Liver (tissue), 9 donors: ENCODE results near the gene AHSA1. TPM values are rescaled to one million over a fixed set of nuclear protein-coding genes. Genes with fewer than 3 reads are reported as not detected.

Experiments used
- DNase-seq: peaks from one replicate; pipeline ENCODE4 v3.0.0-alpha.2; 2017; ENCODE audit warnings: low spot score
- H3K27ac ChIP-seq, 2 donors: one replicate each; pipeline ENCODE4 v1.7.0; 2013; ENCODE audit warnings: inconsistent platforms in 2 of 2, low read length in 2 of 2, control low read depth in 1 of 2, low read depth in 1 of 2, mild to moderate bottlenecking in 1 of 2
- H3K27me3 ChIP-seq, 4 donors: one replicate each; pipeline versions ENCODE4 v1.6.1 to v1.7.0; 2013; ENCODE audit warnings: low read length in 3 of 4, inconsistent platforms in 1 of 4, mild to moderate bottlenecking in 1 of 4, moderate library complexity in 1 of 4; ENCODE audit not compliant: control insufficient read depth in 4 of 4, insufficient read depth in 4 of 4
- H3K36me3 ChIP-seq, 4 donors: one replicate each; pipeline versions ENCODE4 v1.6.1 to v1.7.0; 2013; ENCODE audit warnings: low read length in 3 of 4, mild to moderate bottlenecking in 3 of 4, low read depth in 1 of 4, moderate library complexity in 1 of 4; ENCODE audit not compliant: control insufficient read depth in 4 of 4, insufficient read depth in 3 of 4
- H3K4me1 ChIP-seq, 4 donors: one replicate each; pipeline versions ENCODE4 v1.6.1 to v1.7.0; 2013; ENCODE audit warnings: low read length in 3 of 4, mild to moderate bottlenecking in 3 of 4, moderate library complexity in 1 of 4; ENCODE audit not compliant: control insufficient read depth in 4 of 4, insufficient read depth in 4 of 4
- H3K4me3 ChIP-seq, 3 donors: one replicate each; pipeline versions ENCODE4 v1.6.1 to v1.7.0; 2013; ENCODE audit warnings: low read length in 3 of 3, control low read depth in 1 of 3, low read depth in 1 of 3, mild to moderate bottlenecking in 1 of 3
- H3K9ac ChIP-seq, 2 donors: one replicate each; pipeline ENCODE4 v1.7.0; 2013; ENCODE audit warnings: low read length in 2 of 2, mild to moderate bottlenecking in 2 of 2, moderate library complexity in 2 of 2, control low read depth in 1 of 2, low read depth in 1 of 2
- H3K9me3 ChIP-seq, 4 donors: one replicate each; pipeline versions ENCODE4 v1.6.1 to v1.7.0; 2013; ENCODE audit warnings: low read length in 3 of 4; ENCODE audit not compliant: control insufficient read depth in 4 of 4
- EGR1 ChIP-seq, 2 donors: IDR thresholded peaks; 2 replicates each; pipeline ENCODE4 v1.6.1; 2016 to 2018; ENCODE audit warnings: antibody characterized with exemption in 2 of 2, low read depth in 2 of 2
- FOXA1 ChIP-seq: IDR thresholded peaks from 2 replicates; pipeline ENCODE4 v1.6.1; 2016; ENCODE audit warnings: antibody characterized with exemption
- GABPA ChIP-seq, 2 donors: IDR thresholded peaks in 1 of 2; conservative IDR thresholded peaks in 1 of 2; 2 replicates each; pipeline ENCODE4 v1.6.1; 2016; ENCODE audit warnings: antibody characterized with exemption in 2 of 2, mild to moderate bottlenecking in 1 of 2, moderate library complexity in 1 of 2
- HNF4G ChIP-seq: IDR thresholded peaks from 2 replicates; pipeline ENCODE4 v1.6.1; 2016; ENCODE audit warnings: antibody characterized with exemption
- JUND ChIP-seq, 2 donors: IDR thresholded peaks; 2 replicates each; pipeline ENCODE4 v1.6.1; 2016; ENCODE audit warnings: antibody characterized with exemption in 2 of 2
- MAX ChIP-seq: IDR thresholded peaks from 2 replicates; pipeline ENCODE4 v1.6.1; 2016; ENCODE audit warnings: antibody characterized with exemption
- NR2F2 ChIP-seq: IDR thresholded peaks from 2 replicates; pipeline ENCODE4 v1.6.1; 2016; ENCODE audit warnings: antibody characterized with exemption
- RAD21 ChIP-seq, 2 donors: IDR thresholded peaks; 2 replicates each; pipeline ENCODE4 v1.6.1; 2016; ENCODE audit warnings: antibody characterized with exemption in 2 of 2, mild to moderate bottlenecking in 2 of 2
- RXRA ChIP-seq, 2 donors: IDR thresholded peaks; 2 replicates each; pipeline ENCODE4 v1.6.1; 2017 to 2018; ENCODE audit warnings: antibody characterized with exemption in 2 of 2, mild to moderate bottlenecking in 1 of 2
- SP1 ChIP-seq: IDR thresholded peaks from 2 replicates; pipeline ENCODE4 v1.6.1; 2018; ENCODE audit warnings: antibody characterized with exemption, mild to moderate bottlenecking
- TAF1 ChIP-seq: conservative IDR thresholded peaks from 2 replicates; pipeline ENCODE4 v1.6.1; 2016; ENCODE audit warnings: antibody characterized with exemption, mild to moderate bottlenecking
- YY1 ChIP-seq: IDR thresholded peaks from 2 replicates; pipeline ENCODE4 v1.6.1; 2016; ENCODE audit warnings: antibody characterized with exemption, mild to moderate bottlenecking
- WGBS: extraction: QIAGEN DNeasy Blood & Tissue Kit; methylation state at CpG from one replicate; pipeline ENCODE4 v1.1.7; 2013; 5-methylcytosine and 5-hydroxymethylcytosine counted together
- polyA plus RNA-seq, 2 donors: library from polyadenylated mRNA; stranded (reverse) in 1 of 2; unstranded in 1 of 2; fragments of 200-250 nt in 1 of 2; fragments of >200 nt in 1 of 2; fragmentation: Nextera tagmentation in 1 of 2; extraction: Ambion mirVana in 1 of 2; gene quantifications; one replicate each; pipeline versions ENCODE4 v1.2.1 to v1.2.3, GENCODE V29; 2013 to 2015
- total RNA-seq, 2 donors: library from RNA; depleted of rRNA; stranded (reverse); fragments of >200 nt; gene quantifications; one replicate each; pipeline ENCODE4 v1.2.3, GENCODE V29; 2014
- TF ChIP-seq, protein P1 (sequence below): fragments of 150-350 bp; IDR thresholded peaks from 2 replicates; pipeline ENCODE4 v1.5.1; 2017; ENCODE audit warnings: improper control_type of control experiment, low read depth, low read length; ENCODE audit not compliant: missing input control
- TF ChIP-seq, protein P2 (sequence below): IDR thresholded peaks from 2 replicates; pipeline ENCODE4 v1.6.1; 2016; ENCODE audit warnings: antibody characterized with exemption, mild to moderate bottlenecking
- TF ChIP-seq, protein P3 (sequence below): IDR thresholded peaks from 2 replicates; pipeline ENCODE4 v1.6.1; 2016; ENCODE audit warnings: antibody characterized with exemption
- donor health status: healthy.
- donor health status: healthy.
- donor health status: healthy.
- donor health status: healthy.
- donor health status: healthy.

AHSA1 gene
- total and polyA plus RNA-seq, 4 donors = 45.8 to 80.7 (median 50.9) TPM

DNA sequence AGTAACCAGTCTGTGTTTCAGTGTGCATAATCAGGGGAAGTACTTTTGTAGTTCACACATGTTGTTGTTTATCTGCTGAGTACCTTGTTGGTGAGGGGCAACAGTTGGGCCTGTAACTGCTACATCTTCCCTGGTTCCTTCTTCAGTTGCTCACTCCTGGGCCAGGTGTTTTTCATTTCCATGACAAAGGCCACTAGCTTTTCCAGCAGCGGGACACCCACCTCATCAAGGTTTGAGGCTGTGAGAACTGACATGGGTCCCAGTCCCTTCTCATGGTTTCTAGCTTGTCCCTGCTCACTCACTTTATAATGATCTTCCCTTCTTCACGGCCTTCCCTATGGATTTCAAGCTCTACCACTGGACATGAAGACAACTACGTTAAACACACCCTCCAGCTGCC is 33.0 kb upstream of the AHSA1 start:
- no peak overlapping the region for H3K9ac ChIP-seq
- no peak overlapping the region for H3K27ac ChIP-seq
- 97% methylated on average over 3 of the region's 3 CpGs for WGBS
- H3K4me3 ChIP-seq = no peak overlapping the region
- H3K27me3 ChIP-seq = no peaks in the 10 kb centered on the region
- TF ChIP-seq MAX = no peak
- TF ChIP-seq GABPA (IDR thresholded peaks at IDR 0.05 in 1 of 2, conservative IDR thresholded peaks at IDR 0.05 in 1 of 2) = no peak
- TF ChIP-seq YY1 = no peak
- TF ChIP-seq, protein P1, sequence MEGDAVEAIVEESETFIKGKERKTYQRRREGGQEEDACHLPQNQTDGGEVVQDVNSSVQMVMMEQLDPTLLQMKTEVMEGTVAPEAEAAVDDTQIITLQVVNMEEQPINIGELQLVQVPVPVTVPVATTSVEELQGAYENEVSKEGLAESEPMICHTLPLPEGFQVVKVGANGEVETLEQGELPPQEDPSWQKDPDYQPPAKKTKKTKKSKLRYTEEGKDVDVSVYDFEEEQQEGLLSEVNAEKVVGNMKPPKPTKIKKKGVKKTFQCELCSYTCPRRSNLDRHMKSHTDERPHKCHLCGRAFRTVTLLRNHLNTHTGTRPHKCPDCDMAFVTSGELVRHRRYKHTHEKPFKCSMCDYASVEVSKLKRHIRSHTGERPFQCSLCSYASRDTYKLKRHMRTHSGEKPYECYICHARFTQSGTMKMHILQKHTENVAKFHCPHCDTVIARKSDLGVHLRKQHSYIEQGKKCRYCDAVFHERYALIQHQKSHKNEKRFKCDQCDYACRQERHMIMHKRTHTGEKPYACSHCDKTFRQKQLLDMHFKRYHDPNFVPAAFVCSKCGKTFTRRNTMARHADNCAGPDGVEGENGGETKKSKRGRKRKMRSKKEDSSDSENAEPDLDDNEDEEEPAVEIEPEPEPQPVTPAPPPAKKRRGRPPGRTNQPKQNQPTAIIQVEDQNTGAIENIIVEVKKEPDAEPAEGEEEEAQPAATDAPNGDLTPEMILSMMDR = no peak
- no peak for TF ChIP-seq HNF4G
- TF ChIP-seq SP1 = no peak
- TF ChIP-seq RXRA (IDR thresholded peaks at IDR 0.05) = no peak
- no peak for TF ChIP-seq RAD21 (IDR thresholded peaks at IDR 0.05)
- TF ChIP-seq NR2F2 = no peak
- TF ChIP-seq FOXA1 = no peak
- TF ChIP-seq TAF1 = no peak
- no peak for TF ChIP-seq JUND (IDR thresholded peaks at IDR 0.05)
- TF ChIP-seq, protein P2, sequence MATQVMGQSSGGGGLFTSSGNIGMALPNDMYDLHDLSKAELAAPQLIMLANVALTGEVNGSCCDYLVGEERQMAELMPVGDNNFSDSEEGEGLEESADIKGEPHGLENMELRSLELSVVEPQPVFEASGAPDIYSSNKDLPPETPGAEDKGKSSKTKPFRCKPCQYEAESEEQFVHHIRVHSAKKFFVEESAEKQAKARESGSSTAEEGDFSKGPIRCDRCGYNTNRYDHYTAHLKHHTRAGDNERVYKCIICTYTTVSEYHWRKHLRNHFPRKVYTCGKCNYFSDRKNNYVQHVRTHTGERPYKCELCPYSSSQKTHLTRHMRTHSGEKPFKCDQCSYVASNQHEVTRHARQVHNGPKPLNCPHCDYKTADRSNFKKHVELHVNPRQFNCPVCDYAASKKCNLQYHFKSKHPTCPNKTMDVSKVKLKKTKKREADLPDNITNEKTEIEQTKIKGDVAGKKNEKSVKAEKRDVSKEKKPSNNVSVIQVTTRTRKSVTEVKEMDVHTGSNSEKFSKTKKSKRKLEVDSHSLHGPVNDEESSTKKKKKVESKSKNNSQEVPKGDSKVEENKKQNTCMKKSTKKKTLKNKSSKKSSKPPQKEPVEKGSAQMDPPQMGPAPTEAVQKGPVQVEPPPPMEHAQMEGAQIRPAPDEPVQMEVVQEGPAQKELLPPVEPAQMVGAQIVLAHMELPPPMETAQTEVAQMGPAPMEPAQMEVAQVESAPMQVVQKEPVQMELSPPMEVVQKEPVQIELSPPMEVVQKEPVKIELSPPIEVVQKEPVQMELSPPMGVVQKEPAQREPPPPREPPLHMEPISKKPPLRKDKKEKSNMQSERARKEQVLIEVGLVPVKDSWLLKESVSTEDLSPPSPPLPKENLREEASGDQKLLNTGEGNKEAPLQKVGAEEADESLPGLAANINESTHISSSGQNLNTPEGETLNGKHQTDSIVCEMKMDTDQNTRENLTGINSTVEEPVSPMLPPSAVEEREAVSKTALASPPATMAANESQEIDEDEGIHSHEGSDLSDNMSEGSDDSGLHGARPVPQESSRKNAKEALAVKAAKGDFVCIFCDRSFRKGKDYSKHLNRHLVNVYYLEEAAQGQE = no peak
- H3K4me1 ChIP-seq = no peaks in the 10 kb centered on the region
- H3K36me3 ChIP-seq = peaks cover 24 to 73% (median 66%) of the 10 kb centered on the region in 4 donors
- peaks cover 0 to 3% (median under 1%) of the 10 kb centered on the region in 4 donors for H3K9me3 ChIP-seq
- DNase-seq = no peak

- no peak for DNase-seq
- TF ChIP-seq TAF1 (no peak), JUND (IDR thresholded peaks at IDR 0.05) (no peak), RAD21 (IDR thresholded peaks at IDR 0.05) (no peak), MAX (no peak), RXRA (IDR thresholded peaks at IDR 0.05) (no peak), HNF4G (no peak), SP1 (no peak), FOXA1 (no peak), EGR1 (IDR thresholded peaks at IDR 0.05; ENCODE audit: low read depth in 2 of 2) (no peak)
- TF ChIP-seq, protein P1 = no peak
- TF ChIP-seq, protein P3, sequence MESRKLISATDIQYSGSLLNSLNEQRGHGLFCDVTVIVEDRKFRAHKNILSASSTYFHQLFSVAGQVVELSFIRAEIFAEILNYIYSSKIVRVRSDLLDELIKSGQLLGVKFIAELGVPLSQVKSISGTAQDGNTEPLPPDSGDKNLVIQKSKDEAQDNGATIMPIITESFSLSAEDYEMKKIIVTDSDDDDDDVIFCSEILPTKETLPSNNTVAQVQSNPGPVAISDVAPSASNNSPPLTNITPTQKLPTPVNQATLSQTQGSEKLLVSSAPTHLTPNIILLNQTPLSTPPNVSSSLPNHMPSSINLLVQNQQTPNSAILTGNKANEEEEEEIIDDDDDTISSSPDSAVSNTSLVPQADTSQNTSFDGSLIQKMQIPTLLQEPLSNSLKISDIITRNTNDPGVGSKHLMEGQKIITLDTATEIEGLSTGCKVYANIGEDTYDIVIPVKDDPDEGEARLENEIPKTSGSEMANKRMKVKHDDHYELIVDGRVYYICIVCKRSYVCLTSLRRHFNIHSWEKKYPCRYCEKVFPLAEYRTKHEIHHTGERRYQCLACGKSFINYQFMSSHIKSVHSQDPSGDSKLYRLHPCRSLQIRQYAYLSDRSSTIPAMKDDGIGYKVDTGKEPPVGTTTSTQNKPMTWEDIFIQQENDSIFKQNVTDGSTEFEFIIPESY = no peak
- Histone ChIP-seq H3K27ac (no peak overlapping the region), H3K9ac (no peak overlapping the region), H3K36me3 (peaks cover 24 to 77% (median 64%) of the 10 kb centered on the region in 4 donors), H3K9me3 (no peaks in the 10 kb centered on the region), H3K4me3 (no peak overlapping the region), H3K4me1 (no peaks in the 10 kb centered on the region), H3K27me3 (no peaks in the 10 kb centered on the region)
- WGBS = 96% methylated on average over 3 of the region's 3 CpGs
Observed at GRCh38 chr14:77426396-77426795, 31.5 kb upstream of the AHSA1 start.
